ENCODE data around the gene UBE2I.

The UBE2I gene

GRCh38 chr16:1275791-1276579 lies 33.5 kb upstream of the UBE2I start:
- Histone ChIP-seq H3K27me3 (ENCODE audit: insufficient read depth, low read depth, severe bottlenecking) (no peaks in the 10 kb centered on the region), H3K9me3 (ENCODE audit: severe bottlenecking) (no peaks in the 10 kb centered on the region), H3K27ac (no peak overlapping the region), H3K36me3 (no peaks in the 10 kb centered on the region), H3K4me3 (ENCODE audit: low read depth, low read length) (no peak overlapping the region)
- DNase-seq, result no peak
- no peak for TF ChIP-seq CTCF (IDR thresholded peaks at IDR 0.05; ENCODE audit: low read depth, low read length)

GRCh38 chr16:1276580-1276878 lies 32.9 kb upstream of the UBE2I start:
- H3K27me3 ChIP-seq (ENCODE audit: insufficient read depth, low read depth, severe bottlenecking), result no peaks in the 10 kb centered on the region
- no peaks in the 10 kb centered on the region for H3K9me3 ChIP-seq (ENCODE audit: severe bottlenecking)
- no peaks in the 10 kb centered on the region for H3K36me3 ChIP-seq
- H3K4me3 ChIP-seq (ENCODE audit: low read depth, low read length), result no peak overlapping the region
- no peak for TF ChIP-seq CTCF (IDR thresholded peaks at IDR 0.05; ENCODE audit: low read depth, low read length)
- no peak for DNase-seq
- no peak overlapping the region for H3K27ac ChIP-seq

GRCh38 chr16:1277151-1277598 lies 32.3 kb upstream of the UBE2I start:
- H3K4me3 ChIP-seq (ENCODE audit: low read depth, low read length), result no peak overlapping the region
- TF ChIP-seq CTCF (IDR thresholded peaks at IDR 0.05; ENCODE audit: low read depth, low read length), result no peak
- H3K27me3 ChIP-seq (ENCODE audit: insufficient read depth, low read depth, severe bottlenecking), result no peaks in the 10 kb centered on the region
- H3K36me3 ChIP-seq, result no peaks in the 10 kb centered on the region
- no peak for DNase-seq
- no peaks in the 10 kb centered on the region for H3K9me3 ChIP-seq (ENCODE audit: severe bottlenecking)
- H3K27ac ChIP-seq, result no peak overlapping the region

- H3K9me3 ChIP-seq (ENCODE audit: severe bottlenecking), result no peaks in the 10 kb centered on the region
- no peak for TF ChIP-seq CTCF (IDR thresholded peaks at IDR 0.05; ENCODE audit: low read depth, low read length)
- H3K36me3 ChIP-seq, result no peaks in the 10 kb centered on the region
- no peaks in the 10 kb centered on the region for H3K27me3 ChIP-seq (ENCODE audit: insufficient read depth, low read depth, severe bottlenecking)
- H3K4me3 ChIP-seq (ENCODE audit: low read depth, low read length), result no peak overlapping the region
- DNase-seq, result no peak
- no peak overlapping the region for H3K27ac ChIP-seq
Observed at GRCh38 chr16:1277617-1278282, 31.7 kb upstream of the UBE2I start.

- H3K27ac ChIP-seq, result no peak overlapping the region
Observed at GRCh38 chr16:1278477-1278876, 31.0 kb upstream of the UBE2I start.

More at GRCh38 chr16:1278477-1278876, 31.0 kb upstream of the UBE2I start:
- no peaks in the 10 kb centered on the region for H3K36me3 ChIP-seq
- no peaks in the 10 kb centered on the region for H3K9me3 ChIP-seq (ENCODE audit: severe bottlenecking)
- no peak overlapping the region for H3K4me3 ChIP-seq (ENCODE audit: low read depth, low read length)
- H3K27me3 ChIP-seq (ENCODE audit: insufficient read depth, low read depth, severe bottlenecking), result no peaks in the 10 kb centered on the region
- no peak for TF ChIP-seq CTCF (IDR thresholded peaks at IDR 0.05; ENCODE audit: low read depth, low read length)
- DNase-seq, result no peak
